Fibroblast of the conjunctiva (primary cell): ENCODE data around the gene P2RY8.
"Not testable (repeated sequence)": the region's sequence is repeated elsewhere in the genome, so short reads cannot be mapped to it uniquely, and the experiment has no call there.

ENCODE experiments used
- DNase-seq: peaks from one replicate; pipeline ENCODE4 v3.0.0-alpha.2; 2010; ENCODE audit warnings: low read depth

P2RY8 gene

GRCh38 chrX:1545776-1546408 lies 8.9 kb upstream of the P2RY8 start:
- DNase-seq: no peak

- no peak for DNase-seq
Observed at GRCh38 chrX:1542994-1543725, 6.2 kb upstream of the P2RY8 start.

GRCh38 chrX:1539146-1539545 lies 2.2 kb upstream of the P2RY8 start:
- DNase-seq: not testable (repeated sequence)

GRCh38 chrX:1537716-1538090 lies 718 bp upstream of the P2RY8 start:
- not testable (repeated sequence) for DNase-seq

- no peak for DNase-seq
Observed at GRCh38 chrX:1536712-1537030, 314 bp downstream of the P2RY8 start.

DNA sequence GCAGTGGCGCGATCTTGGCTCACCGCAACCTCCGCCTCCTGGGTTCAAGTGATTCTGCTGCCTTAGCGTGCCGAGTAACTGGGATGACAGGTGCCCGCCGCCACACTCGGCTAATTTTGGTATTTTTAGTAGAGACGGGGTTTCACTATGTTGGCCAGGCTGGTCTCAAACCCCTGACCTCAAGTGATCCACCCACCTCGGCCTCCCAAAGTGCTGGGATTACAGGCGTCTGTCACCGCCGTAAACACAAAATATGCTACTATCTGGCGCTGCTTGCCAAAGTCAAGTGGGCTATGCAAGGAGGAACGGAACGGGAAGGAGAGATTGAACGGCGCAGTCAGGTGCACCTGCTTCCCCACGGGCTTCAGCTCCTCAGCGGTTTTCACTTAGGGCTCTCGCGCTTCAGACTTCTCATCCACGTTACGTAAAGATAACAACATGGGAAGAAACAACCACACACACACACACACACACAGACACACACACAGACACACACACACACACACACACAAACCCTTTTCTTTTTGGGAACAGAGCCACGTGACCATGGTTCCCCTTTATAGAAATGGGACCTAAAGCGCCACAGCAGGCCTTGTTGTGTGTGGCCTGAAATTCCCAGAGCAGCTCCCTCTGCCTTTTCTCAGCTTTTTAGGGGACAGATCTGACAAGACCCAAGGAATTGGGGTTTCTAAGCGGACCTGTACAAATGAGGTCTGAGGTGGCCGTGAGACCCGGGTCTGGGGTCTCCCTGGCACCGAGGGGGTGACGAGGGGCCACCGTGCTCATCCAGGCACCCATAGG lies 1.5 kb downstream of the P2RY8 start:
- DNase-seq: no peak

DNA sequence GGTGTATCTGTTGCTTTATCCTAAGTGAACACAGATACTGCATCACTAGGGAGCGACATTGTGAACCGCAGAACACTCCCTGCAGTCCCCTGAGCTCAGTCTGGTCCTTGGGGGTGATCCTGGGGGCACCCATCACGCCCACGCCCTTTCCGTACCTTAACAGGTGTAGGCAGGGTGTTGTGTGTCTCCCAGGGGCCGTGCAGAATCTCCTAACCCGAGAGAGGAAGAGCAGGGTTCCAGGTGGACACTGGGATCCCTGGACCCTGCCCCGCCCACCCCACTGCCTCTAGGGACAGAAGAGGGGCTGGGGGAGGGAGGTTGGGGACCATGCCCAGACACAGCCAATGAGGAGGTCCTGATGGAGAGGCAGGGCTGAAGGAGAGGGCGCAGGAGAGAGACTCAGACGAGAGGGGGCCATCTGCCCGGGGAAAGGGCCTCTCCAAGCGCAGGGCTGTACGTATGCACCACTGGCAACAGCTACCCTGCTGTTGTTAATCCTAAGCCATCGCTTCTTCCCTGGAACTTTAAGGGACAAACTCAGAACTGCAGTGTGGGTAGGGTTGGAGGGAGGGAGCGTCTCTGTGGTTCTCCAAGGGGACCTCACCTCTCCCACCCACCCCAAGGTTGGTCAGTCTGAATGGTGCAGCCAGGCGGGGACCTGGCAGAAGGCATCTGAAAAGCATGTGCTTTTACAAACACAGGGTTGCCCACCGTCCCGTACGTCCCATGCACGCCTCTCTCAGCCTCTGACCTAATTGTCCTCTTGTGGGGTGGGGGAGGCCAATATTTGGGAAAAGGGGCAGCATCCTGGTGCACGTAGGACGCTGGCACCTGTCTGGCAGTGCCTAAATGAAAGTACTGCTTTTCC lies 2.5 kb downstream of the P2RY8 start:
- DNase-seq: no peak

DNA sequence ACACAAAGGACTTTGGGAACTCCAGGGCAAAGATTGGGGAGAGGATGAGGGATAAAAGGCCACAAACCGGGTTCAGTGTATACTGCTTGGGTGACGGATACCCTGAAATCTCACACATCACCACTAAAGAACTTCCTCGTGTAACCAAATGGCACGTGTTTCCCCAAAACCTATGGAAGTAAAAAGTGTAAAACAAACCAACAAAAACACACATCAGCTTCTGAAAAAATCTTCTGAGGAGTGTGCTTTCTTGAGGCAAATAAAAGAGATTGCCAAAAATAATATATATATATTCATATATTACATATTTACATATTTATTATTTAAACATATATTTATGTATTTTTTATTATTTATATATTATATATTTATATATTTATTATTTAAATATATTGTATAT lies 3.9 kb downstream of the P2RY8 start:
- no peak for DNase-seq

DNA sequence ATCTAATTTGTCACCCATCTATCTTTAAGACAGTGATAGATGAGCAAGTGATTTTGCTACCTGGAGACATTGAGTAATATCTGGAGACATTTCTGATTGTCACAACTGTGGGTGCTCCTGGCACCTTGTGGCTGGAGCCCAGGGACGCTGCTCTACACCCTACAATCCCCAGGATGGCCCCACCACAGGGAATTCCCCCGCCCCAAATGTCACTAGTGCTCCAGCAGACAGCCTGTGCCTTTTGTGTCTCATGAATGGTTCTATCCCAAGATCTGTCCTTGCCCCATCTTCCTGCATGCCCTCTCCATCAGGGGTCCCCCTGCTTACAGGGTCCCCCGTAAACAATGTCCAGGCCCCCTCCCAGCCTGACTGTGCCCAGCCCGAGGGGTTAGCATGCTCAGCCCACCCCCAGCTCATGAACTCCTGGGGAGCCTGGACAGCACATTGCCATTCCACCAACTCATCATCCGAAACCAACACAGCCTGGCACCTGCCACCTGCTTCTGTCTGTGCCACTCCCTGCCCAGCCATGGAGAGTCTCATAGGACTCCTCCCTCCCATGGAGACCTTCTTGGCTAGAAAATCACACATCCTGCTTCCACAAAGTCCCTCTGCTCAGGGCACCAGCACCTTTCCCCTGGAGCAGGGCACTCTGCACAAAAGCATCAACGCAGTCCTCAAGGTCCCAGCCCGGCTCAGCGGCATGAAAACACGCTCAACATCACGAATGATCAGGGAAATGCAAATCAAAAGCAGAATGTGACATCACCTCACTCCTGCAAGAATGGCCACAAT lies 5.7 kb downstream of the P2RY8 start:
- DNase-seq: no peak

GRCh38 chrX:1529756-1530155 lies 7.2 kb downstream of the P2RY8 start:
- DNase-seq: no peak

- DNase-seq: no peak
Observed at GRCh38 chrX:1529328-1529727, 7.7 kb downstream of the P2RY8 start.

DNA sequence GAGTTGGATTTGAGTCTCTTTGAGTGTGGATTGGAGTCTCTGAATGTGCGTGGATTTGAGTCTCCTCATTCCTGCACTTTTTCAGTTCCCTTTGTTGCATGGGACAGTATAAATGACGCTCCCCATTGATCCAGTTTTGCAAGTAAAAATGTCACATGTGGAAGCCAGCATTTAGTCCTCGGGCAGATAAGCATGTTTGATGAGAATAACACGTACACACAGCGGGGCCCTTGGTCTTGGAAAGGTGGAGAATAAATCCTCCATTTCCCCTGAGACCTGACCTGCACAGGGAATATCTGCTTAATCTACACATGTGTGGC lies 8.1 kb downstream of the P2RY8 start:
- no peak for DNase-seq

DNA sequence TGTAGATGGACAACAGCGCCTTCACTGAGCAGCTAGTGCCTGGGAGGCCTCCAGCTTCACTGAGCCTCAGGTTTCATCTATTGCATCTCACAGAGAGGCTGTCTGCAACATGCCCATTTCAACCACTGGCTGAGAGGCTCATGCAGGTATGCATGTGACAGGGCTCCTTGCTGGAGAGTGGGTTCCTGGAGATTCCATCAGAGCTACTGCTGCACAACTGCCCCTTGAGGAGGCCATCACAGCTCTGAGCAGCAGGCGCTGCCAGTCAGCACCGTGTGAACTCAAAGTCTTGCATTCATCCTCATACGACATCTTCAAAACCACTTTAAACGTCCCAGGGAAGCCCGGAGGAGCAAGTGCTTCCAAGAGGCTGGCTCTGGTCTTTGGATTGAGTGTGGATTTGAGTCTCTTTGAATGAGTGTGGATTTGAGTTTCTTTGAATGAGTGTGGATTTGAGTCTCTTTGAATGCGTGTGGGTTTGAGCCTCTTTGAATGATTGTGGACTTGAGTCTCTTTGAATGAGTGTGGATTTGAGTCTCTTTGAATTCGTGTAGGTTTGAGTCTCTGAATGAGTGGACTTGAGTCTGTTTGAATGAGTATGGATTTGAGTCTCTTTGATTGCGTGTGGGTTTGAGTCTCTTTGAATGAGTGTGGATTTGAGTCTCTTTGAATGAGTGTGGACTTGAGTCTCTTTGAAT lies 8.7 kb downstream of the P2RY8 start:
- DNase-seq: no peak

GRCh38 chrX:1527457-1527856 lies 9.5 kb downstream of the P2RY8 start:
- DNase-seq: no peak

GRCh38 chrX:1526565-1526964 lies 10.4 kb downstream of the P2RY8 start:
- DNase-seq: no peak

- no peak for DNase-seq
Observed at GRCh38 chrX:1525583-1526355, 11.2 kb downstream of the P2RY8 start.

DNA sequence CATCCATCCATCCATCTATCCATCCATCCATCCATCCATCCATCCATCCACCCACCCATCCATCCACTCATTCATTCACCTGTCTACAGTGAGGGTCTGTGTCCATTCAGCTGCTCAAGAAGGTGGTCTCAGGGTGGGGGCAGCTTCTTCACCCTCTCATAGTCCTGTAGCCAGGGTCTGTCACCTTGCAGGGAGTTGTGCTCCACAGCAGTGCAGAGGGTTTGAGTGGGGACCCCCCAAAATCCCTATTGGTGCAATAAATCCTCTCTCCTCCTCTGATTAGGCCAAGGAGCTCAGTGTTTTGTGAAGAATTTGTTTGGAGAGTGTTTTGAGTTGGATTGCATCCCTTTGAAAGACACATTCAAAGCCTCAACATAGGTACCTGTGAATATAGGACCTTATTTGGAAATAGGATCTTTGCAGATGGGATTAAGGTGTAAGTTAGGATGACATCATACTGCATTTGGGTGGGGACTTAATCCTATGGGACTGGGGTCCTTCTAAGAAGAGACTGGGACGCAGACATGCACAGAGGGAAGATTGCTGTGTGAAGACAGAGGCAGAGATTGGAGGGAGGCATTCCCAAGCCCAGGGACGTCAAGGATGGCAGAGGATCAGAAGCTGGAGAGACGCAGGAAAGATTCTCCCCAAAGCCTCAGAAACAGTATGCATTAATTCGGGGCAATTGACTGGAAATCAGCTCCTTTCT lies 12.0 kb downstream of the P2RY8 start:
- no peak for DNase-seq

DNA sequence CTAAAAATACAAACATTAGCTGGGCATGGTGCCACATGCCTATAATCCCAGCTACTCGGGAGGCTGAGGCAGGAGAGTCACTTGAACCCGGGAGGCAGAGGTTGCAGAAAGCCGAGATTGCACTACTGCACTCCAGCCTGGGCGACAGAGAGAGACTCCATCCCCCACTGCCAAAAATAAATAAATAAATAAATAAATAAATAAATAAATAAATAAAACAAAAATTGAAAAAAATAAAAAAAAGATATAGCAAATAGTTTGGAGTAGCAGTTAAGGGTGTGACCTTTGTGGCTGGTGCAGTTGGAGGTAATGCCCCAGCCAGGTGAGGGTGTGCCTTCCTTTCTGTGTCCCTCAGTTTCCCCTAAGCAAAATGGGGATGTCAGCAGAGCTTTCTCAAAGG lies 14.1 kb downstream of the P2RY8 start:
- not testable (repeated sequence) for DNase-seq

GRCh38 chrX:1521459-1521956 lies 15.5 kb downstream of the P2RY8 start:
- no peak for DNase-seq
